Stomach (tissue), 9 donors: ENCODE results near the gene LSG1. TPM values are rescaled to one million over a fixed set of nuclear protein-coding genes. Genes with fewer than 3 reads are reported as not detected.

Experiments used
- DNase-seq, 2 donors: peaks; one replicate each; pipeline versions ENCODE4 v3.0.0 to v3.0.0-alpha.2; 2013 to 2019
- H3K27ac ChIP-seq, 5 donors: fragments of 200-600 bp in 4 of 5; sonication (generic) in 4 of 5; one replicate each; pipeline ENCODE4 v1.5.1; 2013 to 2019; ENCODE audit warnings: mild to moderate bottlenecking in 1 of 5, moderate library complexity in 1 of 5
- H3K27me3 ChIP-seq, 3 donors: fragments of 200-600 bp; sonication (generic); one replicate each; pipeline ENCODE4 v1.5.1; 2017 to 2019; ENCODE audit warnings: mixed run types in 1 of 3
- H3K36me3 ChIP-seq, 4 donors: fragments of 200-600 bp; sonication (generic); 1 replicate in 3 of 4; 2 replicates in 1 of 4; pipeline ENCODE4 v1.5.1; 2016 to 2019
- H3K4me1 ChIP-seq, 4 donors: fragments of 200-600 bp; sonication (generic); one replicate each; pipeline ENCODE4 v1.5.1; 2016 to 2019
- H3K4me3 ChIP-seq, 4 donors: fragments of 200-600 bp; sonication (generic) in 3 of 4; one replicate each; pipeline ENCODE4 v1.5.1; 2016 to 2019; ENCODE audit warnings: mild to moderate bottlenecking in 1 of 4
- H3K9me3 ChIP-seq, 4 donors: fragments of 200-600 bp; sonication (generic); one replicate each; pipeline ENCODE4 v1.5.1; 2016 to 2019
- EP300 ChIP-seq: sonication (generic); formaldehyde crosslinking; IDR thresholded peaks from one replicate; pipeline ENCODE4 v1.6.1; 2017; ENCODE audit warnings: antibody characterized with exemption
- POLR2A ChIP-seq, 4 donors: fragments of 450-650 bp; IDR thresholded peaks; one replicate each; pipeline ENCODE4 v1.6.1; 2016; ENCODE audit warnings: antibody characterized with exemption in 4 of 4, control low read depth in 2 of 4, mild to moderate bottlenecking in 1 of 4, moderate library complexity in 1 of 4
- POLR2AphosphoS5 ChIP-seq, 3 donors: sonication (generic); formaldehyde crosslinking; IDR thresholded peaks; one replicate each; pipeline ENCODE4 v1.6.1; 2016; ENCODE audit warnings: antibody characterized with exemption in 3 of 3
- WGBS, 5 donors: extraction: QIAGEN DNeasy Blood & Tissue Kit in 3 of 5; methylation state at CpG; one replicate each; pipeline versions ENCODE4 v1.1.5 to v1.1.7; 2013 to 2018; 5-methylcytosine and 5-hydroxymethylcytosine counted together
- intact Hi-C: fragments of 100-400 bp; cut with DNase I; formaldehyde crosslinking; loops from one replicate; pipeline ENCODE4 v1.15.1; 2023; ENCODE audit warnings: low total_unique reads
- polyA plus RNA-seq, 3 donors: library from polyadenylated mRNA; stranded (reverse); fragments of 200-250 nt; gene quantifications; one replicate each; pipeline ENCODE4 v1.2.3, GENCODE V29; 2013
- total RNA-seq, 5 donors: library from RNA; depleted of rRNA; stranded (reverse); fragments of >200 nt; gene quantifications; one replicate each; pipeline versions ENCODE4 v1.1.0 to v1.2.3, GENCODE V29; 2014 to 2016
- TF ChIP-seq, protein P1 (sequence below), 7 experiments: fragments of 450-650 bp in 4 of 7; fragments of 200-600 bp in 3 of 7; sonication (generic) in 3 of 7; IDR thresholded peaks; one replicate each; pipeline ENCODE4 v1.5.1; 2016 to 2019; ENCODE audit warnings: antibody characterized with exemption in 7 of 7, control low read depth in 2 of 7, mild to moderate bottlenecking in 1 of 7
- donor health status: healthy with polysubstance abuse.
- donor health status: Bipolar disorder and iron deficiency.
- donor health status: healthy.

Gene LSG1
- total and polyA plus RNA-seq, 8 donors = 7.2 to 240 (median 25.8) TPM

- Histone ChIP-seq H3K27ac (no peak overlapping the region), H3K36me3 (peaks cover 4 to 35% (median 31%) of the 10 kb centered on the region in 4 donors), H3K4me3 (no peak overlapping the region), H3K9me3 (no peaks in the 10 kb centered on the region), H3K4me1 (peaks cover 0 to 5% (median 0%) of the 10 kb centered on the region in 4 donors), H3K27me3 (no peaks in the 10 kb centered on the region)
- 89 to 93% (median 92%) methylated on average over 21 to 26 of the region's 26 CpGs for WGBS, 5 donors
- TF ChIP-seq POLR2A (IDR thresholded peaks at IDR 0.05) (no peak), POLR2AphosphoS5 (IDR thresholded peaks at IDR 0.05) (no peak), EP300 (no peak)
- TF ChIP-seq, protein P1, sequence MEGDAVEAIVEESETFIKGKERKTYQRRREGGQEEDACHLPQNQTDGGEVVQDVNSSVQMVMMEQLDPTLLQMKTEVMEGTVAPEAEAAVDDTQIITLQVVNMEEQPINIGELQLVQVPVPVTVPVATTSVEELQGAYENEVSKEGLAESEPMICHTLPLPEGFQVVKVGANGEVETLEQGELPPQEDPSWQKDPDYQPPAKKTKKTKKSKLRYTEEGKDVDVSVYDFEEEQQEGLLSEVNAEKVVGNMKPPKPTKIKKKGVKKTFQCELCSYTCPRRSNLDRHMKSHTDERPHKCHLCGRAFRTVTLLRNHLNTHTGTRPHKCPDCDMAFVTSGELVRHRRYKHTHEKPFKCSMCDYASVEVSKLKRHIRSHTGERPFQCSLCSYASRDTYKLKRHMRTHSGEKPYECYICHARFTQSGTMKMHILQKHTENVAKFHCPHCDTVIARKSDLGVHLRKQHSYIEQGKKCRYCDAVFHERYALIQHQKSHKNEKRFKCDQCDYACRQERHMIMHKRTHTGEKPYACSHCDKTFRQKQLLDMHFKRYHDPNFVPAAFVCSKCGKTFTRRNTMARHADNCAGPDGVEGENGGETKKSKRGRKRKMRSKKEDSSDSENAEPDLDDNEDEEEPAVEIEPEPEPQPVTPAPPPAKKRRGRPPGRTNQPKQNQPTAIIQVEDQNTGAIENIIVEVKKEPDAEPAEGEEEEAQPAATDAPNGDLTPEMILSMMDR (IDR thresholded peaks at IDR 0.05) = no peak
- intact Hi-C loops = no loop called here
- DNase-seq = no peak
These were observed 49.2 kb downstream of the LSG1 start for GRCh38 chr3:194622621-194623340.

- no peak for TF ChIP-seq POLR2A (IDR thresholded peaks at IDR 0.05)
- TF ChIP-seq POLR2AphosphoS5 (IDR thresholded peaks at IDR 0.05) = no peak
- TF ChIP-seq, protein P1 (IDR thresholded peaks at IDR 0.05) = no peak
- no peak for TF ChIP-seq EP300
- no peaks in the 10 kb centered on the region for H3K27me3 ChIP-seq
- intact Hi-C loops = no loop called here
- H3K36me3 ChIP-seq = peaks cover 4 to 35% (median 24%) of the 10 kb centered on the region in 4 donors
- no peak for DNase-seq
- no peak overlapping the region for H3K27ac ChIP-seq
- H3K9me3 ChIP-seq = no peaks in the 10 kb centered on the region
- WGBS, 5 donors = 87 to 92% (median 91%) methylated on average over 14 of the region's 14 CpGs
- H3K4me1 ChIP-seq = peaks cover 0 to 5% (median 0%) of the 10 kb centered on the region in 4 donors
- no peak overlapping the region for H3K4me3 ChIP-seq
These were observed 50.0 kb downstream of the LSG1 start for GRCh38 chr3:194621947-194622346.

- Histone ChIP-seq H3K4me1 (peaks cover 0 to 5% (median 0%) of the 10 kb centered on the region in 4 donors), H3K4me3 (no peak overlapping the region), H3K9me3 (no peaks in the 10 kb centered on the region), H3K27me3 (no peaks in the 10 kb centered on the region), H3K36me3 (peaks cover 0 to 32% (median 24%) of the 10 kb centered on the region in 4 donors), H3K27ac (no peak overlapping the region)
- intact Hi-C loops = no loop called here
- DNase-seq = no peak
- TF ChIP-seq, protein P1 (IDR thresholded peaks at IDR 0.05) = no peak
- TF ChIP-seq POLR2A (IDR thresholded peaks at IDR 0.05) (no peak), EP300 (no peak), POLR2AphosphoS5 (IDR thresholded peaks at IDR 0.05) (no peak)
- 89 to 95% (median 95%) methylated on average over 7 of the region's 7 CpGs for WGBS, 5 donors
These were observed 51.8 kb downstream of the LSG1 start for GRCh38 chr3:194620196-194620595.

DNA sequence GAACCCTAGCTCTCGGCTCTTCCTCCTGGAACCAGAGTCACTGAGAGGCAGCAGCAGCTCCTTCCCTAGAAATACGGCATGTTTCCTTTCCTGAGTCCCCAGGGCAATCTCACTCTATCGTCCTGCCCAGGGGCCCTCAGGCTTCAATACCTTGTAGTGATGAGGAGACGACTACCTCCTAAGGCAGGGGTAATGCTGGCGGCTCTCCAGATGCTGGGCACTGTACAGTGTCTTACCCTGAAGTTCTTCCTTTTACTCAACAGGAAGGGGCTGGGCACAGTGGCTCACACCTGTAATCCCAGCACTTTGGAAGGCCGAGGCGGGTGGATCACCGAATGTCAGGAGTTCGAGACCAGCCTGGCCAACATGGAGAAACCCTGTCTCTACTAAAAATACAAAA is 52.2 kb downstream of the LSG1 start:
- intact Hi-C loops = no loop called here
- H3K27ac ChIP-seq = no peak overlapping the region
- H3K36me3 ChIP-seq = peaks cover 0 to 33% (median 24%) of the 10 kb centered on the region in 4 donors
- H3K27me3 ChIP-seq = no peaks in the 10 kb centered on the region
- peaks cover 0 to 5% (median 0%) of the 10 kb centered on the region in 4 donors for H3K4me1 ChIP-seq
- H3K4me3 ChIP-seq = no peak overlapping the region
- DNase-seq = no peak
- TF ChIP-seq POLR2A (IDR thresholded peaks at IDR 0.05) (no peak), POLR2AphosphoS5 (IDR thresholded peaks at IDR 0.05) (no peak), EP300 (no peak)
- TF ChIP-seq, protein P1 (IDR thresholded peaks at IDR 0.05) = no peak
- 84 to 95% (median 92%) methylated on average over 9 of the region's 9 CpGs for WGBS, 5 donors
- no peaks in the 10 kb centered on the region for H3K9me3 ChIP-seq
